ENCODE data around the gene ROPN1.
"Not testable (repeated sequence)": the region's sequence is repeated elsewhere in the genome, so short reads cannot be mapped to it uniquely, and the experiment has no call there.

ROPN1 gene

DNA sequence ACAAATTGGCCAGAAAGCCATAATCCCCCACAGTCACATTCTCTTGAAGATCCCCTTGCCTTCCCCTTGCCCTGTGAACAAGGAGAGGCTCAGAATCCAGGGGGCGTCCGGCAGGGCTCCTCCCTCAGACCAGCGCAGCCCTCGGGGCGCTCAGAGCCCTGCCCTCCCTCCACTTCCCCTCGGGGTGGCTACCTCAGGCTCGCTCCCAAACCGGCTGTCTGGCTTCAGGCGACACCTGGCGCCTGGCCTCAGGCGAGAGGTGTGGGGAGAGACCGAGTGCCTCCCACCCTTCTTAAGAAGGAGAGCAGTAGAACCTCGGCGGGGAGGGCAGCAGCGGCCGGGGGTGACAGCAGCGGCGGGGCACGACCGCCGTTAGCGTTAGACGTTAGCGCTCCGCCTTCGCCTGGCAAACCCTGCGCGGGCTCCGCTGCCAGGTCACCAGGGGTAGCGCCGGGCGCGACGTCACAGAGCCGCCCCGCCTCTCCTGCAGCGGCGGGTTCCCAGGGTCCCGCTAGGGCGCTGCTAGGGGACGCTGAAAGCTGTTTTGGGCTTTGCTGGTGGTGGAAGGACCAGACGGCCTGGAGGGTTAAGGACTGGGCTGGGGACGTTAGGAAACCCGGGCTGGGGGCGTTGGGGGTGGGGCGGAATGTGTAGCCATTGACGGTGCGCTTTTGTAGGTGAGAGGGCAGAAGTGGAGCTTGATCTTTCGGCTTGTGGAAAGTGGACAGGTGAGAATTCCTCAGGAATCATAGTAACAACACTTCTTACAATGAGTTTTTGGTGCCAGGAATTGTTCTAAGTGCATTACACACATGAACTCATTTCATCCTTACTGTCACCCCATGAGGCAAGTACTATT lies at the start of gene ROPN1:
Gene ROPN1 (minus strand): TSS at position 395 of the 859 bp plus-strand sequence. CDS start 11,643 bp downstream, outside the sequence.
- DNase-seq, result not testable (repeated sequence)

DNA sequence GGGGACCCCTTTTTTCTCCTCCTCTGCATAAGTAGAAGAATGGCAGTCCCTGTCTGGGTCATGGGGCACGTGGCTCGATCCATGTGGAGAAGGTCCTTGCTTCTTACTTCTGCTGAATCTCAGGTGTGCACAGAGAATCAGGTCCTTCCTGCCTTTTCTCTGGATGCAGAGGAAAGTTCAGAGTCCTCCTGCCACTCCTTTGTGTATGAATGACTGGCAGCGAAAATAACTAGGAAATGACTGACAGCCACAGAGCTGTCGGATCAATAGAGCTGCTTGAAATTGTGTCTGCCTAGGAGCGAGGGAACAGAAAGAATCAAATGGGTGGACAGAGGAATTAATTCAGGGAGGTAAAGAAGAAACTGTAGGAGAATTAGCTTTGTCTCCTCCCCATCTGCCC lies 49.6 kb upstream of the ROPN1 start:
- DNase-seq, result no peak

- no peak for DNase-seq
Observed at GRCh38 chr3:124037326-124037725, 45.4 kb upstream of the ROPN1 start.

GRCh38 chr3:124036214-124036613 lies 44.3 kb upstream of the ROPN1 start:
- DNase-seq, result not testable (repeated sequence)

- no peak for DNase-seq
Observed at GRCh38 chr3:124035463-124036121, 43.7 kb upstream of the ROPN1 start.

GRCh38 chr3:124034844-124035152 lies 42.9 kb upstream of the ROPN1 start:
- DNase-seq, result no peak

- no peak for DNase-seq
Observed at GRCh38 chr3:124034016-124034843, 42.3 kb upstream of the ROPN1 start.

DNA sequence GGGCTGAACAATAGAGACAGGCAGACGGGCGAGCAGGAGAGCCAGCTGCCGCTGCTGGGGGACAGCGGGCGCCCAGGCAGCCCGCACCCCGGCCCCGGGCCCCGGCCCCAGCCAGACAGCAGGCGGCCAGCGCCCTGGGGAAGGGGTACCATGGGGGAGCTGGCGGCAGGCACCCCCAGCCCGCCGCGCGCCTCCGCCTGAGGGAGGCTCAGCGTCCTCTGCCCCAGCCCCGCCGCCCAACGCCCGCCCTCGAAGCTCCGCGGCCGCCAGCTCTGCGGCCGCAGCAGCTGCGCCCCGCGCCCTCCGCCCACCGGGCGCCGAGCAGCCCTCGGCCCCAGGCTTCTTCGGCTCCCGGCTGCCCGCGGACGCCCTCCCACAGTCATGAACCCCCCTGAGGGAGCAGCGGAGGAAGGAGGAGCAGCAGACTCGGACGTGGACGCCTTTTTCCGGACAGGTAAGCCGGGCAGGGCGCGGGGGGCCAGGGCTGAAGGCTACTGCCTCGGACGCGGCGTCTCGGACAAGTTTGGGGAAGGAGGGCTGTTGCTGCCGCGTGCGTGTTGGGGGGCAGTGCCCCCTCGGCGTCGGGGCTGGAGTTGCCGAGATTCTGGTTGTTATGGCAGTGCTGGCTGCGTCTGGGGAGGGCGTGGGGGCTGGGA lies 41.6 kb upstream of the ROPN1 start, which contains the start of gene KALRN:
Gene KALRN (plus strand): TSS at position 10 of the 656 bp plus-strand sequence.
- DNase-seq, result no peak

DNA sequence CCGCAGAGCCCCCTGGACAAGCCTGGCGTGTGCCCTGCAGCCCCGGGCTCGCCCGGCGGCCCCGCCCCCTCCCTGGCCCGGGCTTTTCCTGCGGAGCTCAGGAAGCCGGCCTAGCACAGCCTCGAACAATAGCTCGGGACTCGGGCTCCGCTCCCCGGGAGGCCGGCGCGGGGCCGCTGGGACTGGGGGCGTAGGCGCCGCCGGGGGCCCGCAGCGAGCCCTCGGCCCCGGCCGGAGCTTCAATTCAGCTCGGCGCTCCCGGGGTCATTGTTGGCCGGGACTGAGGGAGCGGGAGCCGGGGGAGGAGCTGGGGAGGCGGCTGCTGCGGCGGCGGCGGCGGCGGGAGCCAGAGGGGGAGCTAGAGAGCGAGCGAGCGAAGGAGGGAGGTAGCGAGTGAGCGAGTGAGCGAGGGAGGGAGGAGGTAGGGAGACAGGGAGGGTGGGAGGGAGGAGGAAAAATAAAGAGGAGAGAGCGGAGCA lies 41.0 kb upstream of the ROPN1 start:
- peak in 1 of 2 experiments; percentile 26 for DNase-seq

DNA sequence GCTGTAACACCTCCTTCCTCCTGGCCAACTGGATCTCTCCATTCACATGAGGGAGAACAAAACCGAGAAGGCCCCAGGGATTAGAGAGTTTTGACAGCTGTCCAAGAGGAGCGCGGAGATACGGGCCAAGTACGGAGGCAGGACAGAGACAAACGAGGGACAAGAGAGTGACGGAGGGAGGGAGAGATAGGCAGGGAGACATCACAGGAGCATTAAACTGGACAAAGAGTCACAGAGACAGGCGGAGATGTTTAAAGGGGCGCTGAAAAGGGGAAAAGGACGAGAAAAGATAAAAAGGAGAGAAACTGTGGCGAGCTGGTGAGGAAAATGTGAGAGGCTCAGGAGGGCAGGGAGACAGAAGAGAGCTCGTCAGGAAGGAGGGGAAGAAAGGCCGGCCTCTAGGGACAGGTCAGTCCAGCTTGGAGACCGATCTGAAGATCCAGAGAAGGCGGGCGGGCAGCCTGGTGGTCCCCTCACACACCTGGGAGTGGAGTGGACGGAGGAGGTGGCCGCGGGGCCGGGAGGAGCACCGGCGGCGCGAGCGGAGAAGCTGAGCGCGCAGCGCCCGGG lies 40.5 kb upstream of the ROPN1 start:
- no peak for DNase-seq

- no peak for DNase-seq
Observed at GRCh38 chr3:124026516-124026915, 34.6 kb upstream of the ROPN1 start.

- not testable (repeated sequence) for DNase-seq
Observed at GRCh38 chr3:124023531-124023930, 31.6 kb upstream of the ROPN1 start.

DNA sequence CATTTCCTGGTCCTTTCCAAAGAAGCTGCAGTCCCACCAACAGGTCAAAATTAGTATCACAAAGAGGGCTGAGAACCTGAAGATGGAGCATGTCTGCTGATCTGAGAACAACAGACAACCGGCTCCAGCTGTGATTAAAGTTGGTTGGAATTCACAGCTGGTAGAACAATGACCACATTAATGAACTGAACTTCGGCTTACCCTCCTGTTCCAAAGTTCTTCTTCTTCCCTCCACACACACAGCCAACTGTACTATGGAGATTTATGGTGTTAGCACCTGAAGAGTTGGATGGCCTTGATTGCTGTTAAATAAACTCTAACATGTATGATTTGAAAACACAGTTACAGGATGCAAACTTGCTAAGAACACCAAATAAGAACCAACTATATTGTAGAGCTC lies 27.4 kb upstream of the ROPN1 start:
- no peak for DNase-seq

- DNase-seq, result not testable (repeated sequence)
Observed at GRCh38 chr3:124017502-124017901, 25.6 kb upstream of the ROPN1 start.

- not testable (repeated sequence) for DNase-seq
Observed at GRCh38 chr3:124016483-124016882, 24.6 kb upstream of the ROPN1 start.

DNA sequence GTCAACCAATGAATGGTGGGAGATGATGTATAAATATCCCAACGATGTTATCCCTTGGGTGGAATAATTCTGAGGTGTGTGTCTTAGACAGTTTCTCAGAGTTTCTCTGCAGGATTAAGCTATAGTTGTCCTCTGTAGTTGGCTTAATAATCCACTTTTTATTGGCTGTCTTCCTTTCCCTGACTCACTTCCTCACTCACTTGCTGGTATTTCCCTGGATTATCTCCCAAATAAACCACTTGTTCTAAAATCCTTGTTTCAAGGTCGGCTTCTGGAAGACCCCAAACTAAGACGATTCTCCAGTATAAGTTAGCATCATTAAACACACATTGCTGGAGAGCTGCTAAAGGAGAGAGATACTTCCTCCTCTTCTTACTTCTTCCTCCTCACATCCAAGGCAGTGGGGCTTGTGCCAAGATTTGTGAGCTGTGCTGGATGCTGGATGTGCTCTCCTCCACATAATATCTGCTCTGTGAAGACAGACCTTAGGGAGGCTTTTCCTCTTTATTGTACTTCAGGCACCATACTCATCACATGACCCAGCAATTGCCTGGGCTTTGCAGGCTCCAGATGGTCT lies 22.5 kb upstream of the ROPN1 start:
- DNase-seq, result no peak

DNA sequence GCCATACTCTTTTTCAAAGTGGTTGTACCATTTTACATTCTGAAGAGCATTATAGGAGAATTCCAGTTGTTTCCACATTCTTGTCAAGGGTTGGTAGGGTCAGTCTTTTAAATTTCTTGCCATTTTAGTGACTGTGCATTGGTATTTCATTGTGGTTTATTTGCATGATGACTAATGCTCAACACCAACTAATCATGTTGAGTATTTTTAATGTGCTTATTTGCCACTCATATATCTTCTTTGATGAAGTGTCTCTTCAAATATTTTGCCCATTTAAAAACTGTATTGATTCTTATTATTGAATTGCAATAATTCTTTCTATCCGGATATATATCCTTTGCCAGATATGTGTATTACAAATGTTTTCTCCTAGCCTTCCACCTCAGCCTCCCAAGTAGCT lies 16.4 kb upstream of the ROPN1 start:
- DNase-seq, result not testable (repeated sequence)

DNA sequence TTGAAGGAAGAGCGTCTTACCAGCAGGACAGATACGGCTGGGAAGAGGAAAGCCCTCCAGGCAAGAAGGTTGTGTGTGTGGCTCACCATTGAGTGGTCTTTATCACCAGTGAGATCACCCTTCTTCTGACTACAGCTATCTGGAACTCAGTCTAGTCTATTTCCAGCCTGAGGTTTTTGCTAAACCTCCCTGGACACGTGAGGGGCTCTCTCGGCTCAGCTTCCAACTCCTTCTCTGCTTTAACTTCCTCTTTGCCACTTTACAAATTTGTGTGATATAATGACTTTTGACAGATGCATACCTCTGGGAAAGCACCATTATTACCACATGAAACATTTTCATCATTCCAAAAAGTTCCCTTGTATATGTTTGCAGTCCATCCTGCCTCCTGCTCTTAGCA lies 15.3 kb upstream of the ROPN1 start:
- DNase-seq, result no peak

DNA sequence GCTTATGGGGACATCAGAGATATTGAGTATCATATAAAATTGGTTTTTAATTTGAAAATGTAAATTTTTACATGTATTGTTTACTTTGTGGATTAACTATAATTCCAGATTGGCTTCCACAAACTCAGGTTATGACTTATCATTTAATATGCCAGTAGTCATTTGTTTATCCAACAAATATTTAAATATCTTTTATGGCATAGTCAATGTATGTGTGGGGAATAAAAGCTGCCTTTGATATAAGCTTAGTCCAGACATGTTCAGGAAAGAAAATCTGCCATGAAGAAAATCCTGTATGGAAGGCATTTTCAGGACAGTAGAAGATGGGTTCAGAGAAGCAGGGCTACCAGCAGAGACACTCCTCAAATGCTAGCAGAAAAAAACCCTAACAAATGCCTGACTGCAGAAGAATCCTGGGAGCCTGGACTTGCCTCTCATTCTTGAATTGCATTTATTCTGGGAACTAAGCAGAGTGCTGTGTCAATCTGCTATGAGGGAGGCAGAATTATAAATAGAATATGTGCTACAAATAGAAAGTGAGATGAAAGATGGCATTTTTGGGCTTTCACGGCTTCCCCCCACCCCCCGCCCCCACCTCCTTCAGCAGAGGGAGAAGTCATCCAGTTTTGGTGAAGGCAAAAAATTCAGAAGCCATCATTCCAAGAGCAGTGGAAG lies 10.6 kb upstream of the ROPN1 start:
- DNase-seq, result not testable (repeated sequence)

GRCh38 chr3:124001366-124001765 lies 9.4 kb upstream of the ROPN1 start:
- DNase-seq, result not testable (repeated sequence)

- no peak for DNase-seq
Observed at GRCh38 chr3:123997543-123997942, 5.6 kb upstream of the ROPN1 start.

Measured in cerebellar nuclear complex (tissue), 1 donor.